H9 (cell line): ENCODE results near the gene MICA. TPM values are rescaled to one million over a fixed set of nuclear protein-coding genes. Genes with fewer than 3 reads are reported as not detected.

Source experiments
- DNase-seq: peaks from one replicate; pipeline ENCODE4 v3.0.0-alpha.2; 2017
- H2AFZ ChIP-seq: one replicate; pipeline ENCODE4 v1.6.1; 2013; ENCODE audit warnings: mild to moderate bottlenecking, low read length, control low read depth, moderate library complexity
- H2AK5ac ChIP-seq: 2 replicates; pipeline ENCODE4 v1.6.1; 2013; ENCODE audit warnings: low read length, control low read depth, mixed read lengths; ENCODE audit not compliant: insufficient read length
- H2BK120ac ChIP-seq: one replicate; pipeline ENCODE4 v1.6.1; 2013; ENCODE audit warnings: low read depth, mild to moderate bottlenecking, low read length, control low read depth, inconsistent platforms; ENCODE audit not compliant: poor library complexity, severe bottlenecking
- H2BK12ac ChIP-seq: 2 replicates; pipeline ENCODE4 v1.6.1; 2013; ENCODE audit warnings: low read length, control low read depth, mixed read lengths, low read depth; ENCODE audit not compliant: insufficient read length
- H2BK15ac ChIP-seq: 2 replicates; pipeline ENCODE4 v1.6.1; 2013; ENCODE audit warnings: low read depth, low read length, control low read depth
- H2BK20ac ChIP-seq: one replicate; pipeline ENCODE4 v1.6.1; 2013; ENCODE audit warnings: low read depth, mild to moderate bottlenecking, low read length, control low read depth, inconsistent platforms; ENCODE audit not compliant: poor library complexity, severe bottlenecking
- H2BK5ac ChIP-seq: 2 replicates; pipeline ENCODE4 v1.6.1; 2013; ENCODE audit warnings: low read length, control low read depth, mixed read lengths; ENCODE audit not compliant: insufficient read length
- H3K14ac ChIP-seq: 2 replicates; pipeline ENCODE4 v1.6.1; 2013; ENCODE audit warnings: low read length, control low read depth; ENCODE audit not compliant: insufficient read depth
- H3K18ac ChIP-seq: 2 replicates; pipeline ENCODE4 v1.6.1; 2013; ENCODE audit warnings: low read depth, mild to moderate bottlenecking, mixed read lengths, low read length, control low read depth; ENCODE audit not compliant: insufficient read length
- H3K23ac ChIP-seq: 2 replicates; pipeline ENCODE4 v1.6.1; 2013; ENCODE audit warnings: low read length, control low read depth, mixed read lengths, low read depth; ENCODE audit not compliant: insufficient read length
- H3K23me2 ChIP-seq: 2 replicates; pipeline ENCODE4 v1.6.1; 2013; ENCODE audit warnings: low read depth, mild to moderate bottlenecking, mixed read lengths, low read length, control low read depth; ENCODE audit not compliant: insufficient read length, poor library complexity, severe bottlenecking
- H3K27ac ChIP-seq: 2 replicates; pipeline ENCODE4 v1.5.1; 2013; ENCODE audit warnings: low read length, control low read depth, mixed read lengths, low read depth; ENCODE audit not compliant: insufficient read length
- H3K27me3 ChIP-seq: 2 replicates; pipeline ENCODE4 v1.6.1; 2013; ENCODE audit warnings: low read length, control low read depth, inconsistent platforms; ENCODE audit not compliant: insufficient read depth
- H3K4ac ChIP-seq: 2 replicates; pipeline ENCODE4 v1.6.1; 2013; ENCODE audit warnings: low read depth, mild to moderate bottlenecking, control low read depth, inconsistent platforms, low read length, moderate library complexity
- H3K4me1 ChIP-seq: 2 replicates; pipeline ENCODE4 v1.6.1; 2013; ENCODE audit warnings: low read length, control low read depth, inconsistent platforms; ENCODE audit not compliant: insufficient read depth
- H3K4me2 ChIP-seq: 2 replicates; pipeline ENCODE4 v1.6.1; 2013; ENCODE audit warnings: low read length, control low read depth, mixed read lengths; ENCODE audit not compliant: insufficient read length, insufficient read depth
- H3K56ac ChIP-seq: 2 replicates; pipeline ENCODE4 v1.6.1; 2013; ENCODE audit warnings: low read depth, mild to moderate bottlenecking, mixed read lengths, low read length, control low read depth; ENCODE audit not compliant: insufficient read length
- H3K79me1 ChIP-seq: 2 replicates; pipeline ENCODE4 v1.6.1; 2013; ENCODE audit warnings: low read depth, mild to moderate bottlenecking, moderate library complexity, low read length, control low read depth, inconsistent platforms; ENCODE audit not compliant: insufficient read depth, poor library complexity, severe bottlenecking
- H3K79me2 ChIP-seq: 2 replicates; pipeline ENCODE4 v1.6.1; 2013; ENCODE audit warnings: low read length, control low read depth, inconsistent platforms; ENCODE audit not compliant: insufficient read depth
- H3K9ac ChIP-seq: 2 replicates; pipeline ENCODE4 v1.6.1; 2013; ENCODE audit warnings: low read length, control low read depth, mixed read lengths; ENCODE audit not compliant: insufficient read length; ENCODE audit errors: extremely low read depth
- H3K9me3 ChIP-seq: one replicate; pipeline ENCODE4 v1.6.1; 2013; ENCODE audit warnings: low read depth, low read length, inconsistent platforms; ENCODE audit not compliant: control insufficient read depth
- H3T11ph ChIP-seq: one replicate; pipeline ENCODE4 v1.6.1; 2013; ENCODE audit warnings: mild to moderate bottlenecking, low read length, control low read depth, inconsistent platforms
- H4K20me1 ChIP-seq: one replicate; pipeline ENCODE4 v1.6.1; 2013; ENCODE audit not compliant: control insufficient read depth, insufficient read length, insufficient read depth
- H4K5ac ChIP-seq: 2 replicates; pipeline ENCODE4 v1.6.1; 2013; ENCODE audit warnings: low read depth, mild to moderate bottlenecking, mixed read lengths, low read length, control low read depth; ENCODE audit not compliant: insufficient read length
- H4K8ac ChIP-seq: replicated peaks from 2 replicates; pipeline ENCODE4 v1.6.1; 2013; ENCODE audit warnings: low read length, control low read depth, mixed read lengths, low read depth; ENCODE audit not compliant: insufficient read length
- H4K91ac ChIP-seq: 2 replicates; pipeline ENCODE4 v1.6.1; 2013; ENCODE audit warnings: low read depth, mild to moderate bottlenecking, moderate library complexity, mixed read lengths, low read length, control low read depth; ENCODE audit not compliant: insufficient read length
- H3K27ac Mint-ChIP-seq, 3 experiments: 2 replicates in 2 of 3; 3 replicates in 1 of 3; pipeline ENCODE4 v1.8.0; 2020 to 2021; ENCODE audit warnings: mixed read lengths in 3 of 3, mild to moderate bottlenecking in 1 of 3, moderate library complexity in 1 of 3
- H3K27me3 Mint-ChIP-seq: 2 replicates; pipeline ENCODE4 v1.8.0; 2021; ENCODE audit warnings: low read depth, mild to moderate bottlenecking, moderate library complexity, mixed read lengths
- H3K36me3 Mint-ChIP-seq, 3 experiments: 2 replicates in 2 of 3; 3 replicates in 1 of 3; pipeline ENCODE4 v1.8.0; 2020 to 2021; ENCODE audit warnings: low read depth in 3 of 3, mixed read lengths in 3 of 3; ENCODE audit not compliant: insufficient read depth in 1 of 3
- H3K4me1 Mint-ChIP-seq, 2 experiments: 2 replicates each; pipeline ENCODE4 v1.8.0; 2020; ENCODE audit warnings: mixed read lengths in 2 of 2
- H3K4me3 Mint-ChIP-seq, 2 experiments: 2 replicates in 1 of 2; 3 replicates in 1 of 2; pipeline ENCODE4 v1.8.0; 2020 to 2021; ENCODE audit warnings: mild to moderate bottlenecking in 2 of 2, mixed read lengths in 2 of 2, moderate library complexity in 1 of 2
- H3K9me3 Mint-ChIP-seq, 2 experiments: 2 replicates in 1 of 2; 3 replicates in 1 of 2; pipeline ENCODE4 v1.8.0; 2020; ENCODE audit warnings: mild to moderate bottlenecking in 2 of 2, mixed read lengths in 2 of 2, moderate library complexity in 1 of 2
- WGBS: extraction: QIAGEN DNeasy Blood & Tissue Kit; methylation state at CpG from one replicate; pipeline ENCODE4 v1.1.7; 2013; ENCODE audit warnings: missing lambda C conversion rate, low lambda C conversion rate, mixed read lengths; ENCODE audit not compliant: insufficient read length; ENCODE audit errors: extremely low coverage; 5-methylcytosine and 5-hydroxymethylcytosine counted together
- microRNA-seq: library from miRNA; unstranded; fragments of <30 nt; microRNA quantifications from one replicate; pipeline ENCODE4, GENCODE V29; 2020; ENCODE audit warnings: borderline microRNAs expressed
- total RNA-seq: library from RNA; stranded (reverse); gene quantifications from 2 replicates; pipeline ENCODE4 v1.2.1, GENCODE V29; 2021
- TF ChIP-seq, protein P1 (sequence below): fragments of 200-600 bp; sonication (generic); conservative IDR thresholded peaks from 3 replicates; pipeline ENCODE4 v1.8.0; 2021; ENCODE audit warnings: antibody characterized with exemption, mild to moderate bottlenecking

The MICA gene
- total RNA-seq, 1 experiment from 2014 or later: 8.5 TPM

DNA sequence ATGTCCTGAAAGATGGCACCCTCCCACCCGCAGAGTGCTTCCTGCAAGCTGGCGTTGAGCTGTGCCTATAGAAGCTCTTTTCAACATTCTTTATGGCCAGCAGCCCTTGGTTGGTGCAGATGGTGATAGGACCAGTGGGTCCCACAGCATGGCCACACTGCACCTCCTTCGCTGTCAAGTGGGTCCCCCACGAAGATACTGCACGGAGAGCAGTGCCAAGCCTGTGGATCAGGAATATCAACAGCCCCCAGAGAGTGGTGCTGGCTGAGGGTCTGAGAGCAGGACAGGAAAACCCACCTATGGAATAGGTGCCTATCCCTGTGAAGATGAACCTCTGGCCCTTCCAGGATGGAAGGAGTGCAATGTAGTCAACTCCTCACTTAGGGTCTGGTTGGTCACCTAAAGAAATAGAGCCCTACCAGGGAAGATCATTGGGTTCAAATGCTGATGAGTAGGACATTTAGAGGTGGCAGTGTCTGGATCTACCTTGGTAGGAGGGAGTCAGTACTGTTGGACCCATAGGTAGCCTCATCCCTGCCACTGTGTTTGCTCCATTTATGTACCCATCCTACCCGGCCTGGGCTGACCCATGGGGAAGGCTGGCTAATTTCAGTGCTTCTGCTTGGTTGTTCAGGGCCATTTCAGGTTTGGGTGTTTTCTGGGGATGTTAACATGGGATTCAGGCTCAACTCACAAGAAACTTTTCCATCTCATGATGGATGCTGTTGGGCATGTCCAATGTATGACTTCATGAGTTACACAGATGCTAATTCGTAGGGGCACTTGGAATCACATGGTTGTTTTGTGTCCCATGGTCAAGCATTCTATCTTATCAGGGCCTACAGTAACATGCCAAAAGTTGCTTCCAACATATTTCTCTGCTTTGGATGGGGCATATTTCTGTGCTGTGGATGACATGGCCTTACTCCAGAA is 61.1 kb downstream of the MICA start:
- Mint-ChIP-seq H3K4me3 (no peak overlapping the region; a peak in 1 of 5 replicates), H3K9me3 (no peaks in the 10 kb centered on the region), H3K4me1 (peaks cover 12 to 19% of the 10 kb centered on the region in 2 experiments), H3K36me3 (peaks cover 0 to 3% (median 0%) of the 10 kb centered on the region in 3 experiments; a peak in 1 of 7 replicates), H3K27ac (no peak overlapping the region), H3K27me3 (peaks cover 23% of the 10 kb centered on the region)
- Histone ChIP-seq H3K4me2 (no peak overlapping the region), H2AFZ (no peak overlapping the region), H3K14ac (no peak overlapping the region), H2BK120ac (no peak overlapping the region), H4K20me1 (no peaks in the 10 kb centered on the region), H3K18ac (no peak overlapping the region), H3K79me2 (no peaks in the 10 kb centered on the region), H2BK20ac (no peak overlapping the region), H3K23me2 (no peaks in the 10 kb centered on the region), H2BK15ac (no peak overlapping the region), H3K4ac (no peak overlapping the region), H4K8ac (no peak overlapping the region), H4K5ac (no peak overlapping the region), H2AK5ac (no peak overlapping the region), H3K27me3 (no peaks in the 10 kb centered on the region), H3K4me1 (peaks cover 6% of the 10 kb centered on the region; the same call in 1 of the 2 replicates), H3K27ac (no peak overlapping the region), H3K56ac (no peak overlapping the region), H3K79me1 (no peaks in the 10 kb centered on the region), H2BK12ac (no peak overlapping the region), H3T11ph (no peak overlapping the region), H2BK5ac (no peak overlapping the region), H3K9me3 (no peaks in the 10 kb centered on the region), H3K9ac (no peak overlapping the region), H3K23ac (no peak overlapping the region), H4K91ac (no peak overlapping the region)
- TF ChIP-seq, protein P1, sequence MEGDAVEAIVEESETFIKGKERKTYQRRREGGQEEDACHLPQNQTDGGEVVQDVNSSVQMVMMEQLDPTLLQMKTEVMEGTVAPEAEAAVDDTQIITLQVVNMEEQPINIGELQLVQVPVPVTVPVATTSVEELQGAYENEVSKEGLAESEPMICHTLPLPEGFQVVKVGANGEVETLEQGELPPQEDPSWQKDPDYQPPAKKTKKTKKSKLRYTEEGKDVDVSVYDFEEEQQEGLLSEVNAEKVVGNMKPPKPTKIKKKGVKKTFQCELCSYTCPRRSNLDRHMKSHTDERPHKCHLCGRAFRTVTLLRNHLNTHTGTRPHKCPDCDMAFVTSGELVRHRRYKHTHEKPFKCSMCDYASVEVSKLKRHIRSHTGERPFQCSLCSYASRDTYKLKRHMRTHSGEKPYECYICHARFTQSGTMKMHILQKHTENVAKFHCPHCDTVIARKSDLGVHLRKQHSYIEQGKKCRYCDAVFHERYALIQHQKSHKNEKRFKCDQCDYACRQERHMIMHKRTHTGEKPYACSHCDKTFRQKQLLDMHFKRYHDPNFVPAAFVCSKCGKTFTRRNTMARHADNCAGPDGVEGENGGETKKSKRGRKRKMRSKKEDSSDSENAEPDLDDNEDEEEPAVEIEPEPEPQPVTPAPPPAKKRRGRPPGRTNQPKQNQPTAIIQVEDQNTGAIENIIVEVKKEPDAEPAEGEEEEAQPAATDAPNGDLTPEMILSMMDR: no peak
- WGBS: no CpG with 5 or more reads among the region's 7 CpGs
- DNase-seq: no peak

Small RNA genes lying within 50 kb of the gene (microRNA-seq; reads per million reads assigned to microRNA genes)
- not detected for gene MIR6891

Other genes with a start within 250 kb of the MICA start
- gene CCHCR1, start 245.8 kb upstream of the MICA start, total RNA-seq: 42.7 and 45.5 TPM in 2 replicates
- 15.0 and 16.5 TPM in 2 replicates for gene TCF19, start 245.0 kb upstream of the MICA start, total RNA-seq
- 2,134 TPM in 2 replicates for gene POU5F1, start 232.9 kb upstream of the MICA start, total RNA-seq
- gene HLA-C, start 131.5 kb upstream of the MICA start, total RNA-seq: 239 and 241 TPM in 2 replicates
- gene HLA-B, start 46.4 kb upstream of the MICA start, total RNA-seq: 68.6 and 70.7 TPM in 2 replicates
- gene MICB, start 94.5 kb downstream of the MICA start, total RNA-seq: 6.2 and 6.8 TPM in 2 replicates
- not detected in 2 replicates for gene MCCD1, start 125.4 kb downstream of the MICA start, total RNA-seq
- 800 and 813 TPM in 2 replicates for gene DDX39B, start 138.4 kb downstream of the MICA start, total RNA-seq
- 3.6 and 3.8 TPM in 2 replicates for gene ATP6V1G2, start 143.0 kb downstream of the MICA start, total RNA-seq
- gene NFKBIL1, start 144.0 kb downstream of the MICA start, total RNA-seq: 11.8 and 15.1 TPM in 2 replicates
- gene LTA, start 168.7 kb downstream of the MICA start, total RNA-seq: not detected in 2 replicates
- not detected in 2 replicates for gene TNF, start 172.0 kb downstream of the MICA start, total RNA-seq
- not detected in 2 replicates for gene LTB, start 178.8 kb downstream of the MICA start, total RNA-seq
- gene LST1, start 182.7 kb downstream of the MICA start, total RNA-seq: not detected in 2 replicates
- gene NCR3, start 189.4 kb downstream of the MICA start, total RNA-seq: 0.55 and 0.64 TPM in 2 replicates
- 3.2 and 4.2 TPM in 2 replicates for gene AIF1, start 211.6 kb downstream of the MICA start, total RNA-seq
- gene PRRC2A, start 217.1 kb downstream of the MICA start, total RNA-seq: 381 and 383 TPM in 2 replicates
- gene BAG6, start 249.1 kb downstream of the MICA start, total RNA-seq: 415 and 417 TPM in 2 replicates